CD14-positive monocyte (primary cell): ENCODE data around the gene SS18L1. TPM values are rescaled to one million over a fixed set of nuclear protein-coding genes. Genes with fewer than 3 reads are reported as not detected.

Experiments used
- DNase-seq, 3 donors: peaks; one replicate each; pipeline ENCODE4 v3.0.0-alpha.2; 2011 to 2022
- H2AFZ ChIP-seq: 2 replicates; pipeline ENCODE4 v1.6.0; 2012; ENCODE audit warnings: mild to moderate bottlenecking, low read depth, low read length, inconsistent platforms; ENCODE audit not compliant: insufficient read depth, poor library complexity, severe bottlenecking
- H3K27ac ChIP-seq, 2 donors: 1 replicate in 1 of 2; 2 replicates in 1 of 2; pipeline ENCODE4 v1.5.1; 2012 to 2013; ENCODE audit warnings: low read length in 2 of 2, control low read depth in 1 of 2, inconsistent platforms in 1 of 2, low read depth in 1 of 2, mild to moderate bottlenecking in 1 of 2
- H3K27me3 ChIP-seq, 2 donors: one replicate each; pipeline versions ENCODE4 v1.6.0 to v1.6.1; 2011 to 2013; ENCODE audit warnings: low read length in 2 of 2; ENCODE audit not compliant: control insufficient read depth in 2 of 2, insufficient read depth in 2 of 2
- H3K36me3 ChIP-seq, 2 donors: replicated peaks in 1 of 2; 1 replicate in 1 of 2; 2 replicates in 1 of 2; pipeline versions ENCODE4 v1.5.1 to v1.6.1; 2012 to 2013; ENCODE audit warnings: low read length in 2 of 2, control low read depth in 1 of 2, inconsistent platforms in 1 of 2, mild to moderate bottlenecking in 1 of 2; ENCODE audit not compliant: insufficient read depth in 2 of 2, control insufficient read depth in 1 of 2
- H3K4me1 ChIP-seq, 2 donors: 1 replicate in 1 of 2; 2 replicates in 1 of 2; pipeline versions ENCODE4 v1.5.1 to v1.6.1; 2012 to 2013; ENCODE audit warnings: low read length in 2 of 2, control low read depth in 1 of 2, inconsistent platforms in 1 of 2, mild to moderate bottlenecking in 1 of 2, moderate library complexity in 1 of 2; ENCODE audit not compliant: insufficient read depth in 2 of 2, control insufficient read depth in 1 of 2
- H3K4me2 ChIP-seq: replicated peaks from 2 replicates; pipeline ENCODE3; 2012; ENCODE audit warnings: low read length, moderate library complexity, mild to moderate bottlenecking; ENCODE audit not compliant: poor library complexity, severe bottlenecking; ENCODE audit errors: extremely low read depth
- H3K4me3 ChIP-seq, 3 experiments: fragments of 200-600 bp in 1 of 3; sonication (generic) in 1 of 3; replicated peaks in 1 of 3; 1 replicate in 2 of 3; 2 replicates in 1 of 3; pipeline ENCODE4 v1.5.1; 2011 to 2013; ENCODE audit warnings: low read length in 3 of 3, mild to moderate bottlenecking in 3 of 3, control low read depth in 2 of 3, low read depth in 2 of 3, inconsistent platforms in 1 of 3, moderate library complexity in 1 of 3
- H3K79me2 ChIP-seq: 2 replicates; pipeline ENCODE4 v1.6.0; 2012; ENCODE audit warnings: mild to moderate bottlenecking, control low read depth, inconsistent platforms, low read length, moderate library complexity; ENCODE audit not compliant: insufficient read depth
- H3K9ac ChIP-seq: 2 replicates; pipeline ENCODE4 v1.6.0; 2017; ENCODE audit warnings: low read length, mild to moderate bottlenecking; ENCODE audit not compliant: insufficient read depth, poor library complexity, severe bottlenecking
- H3K9me3 ChIP-seq, 2 donors: replicated peaks in 1 of 2; 1 replicate in 1 of 2; 2 replicates in 1 of 2; pipeline versions ENCODE4 v1.5.1 to v1.6.1; 2012 to 2013; ENCODE audit warnings: low read length in 2 of 2, control low read depth in 1 of 2; ENCODE audit not compliant: control insufficient read depth in 1 of 2, insufficient read depth in 1 of 2
- H4K20me1 ChIP-seq: 2 replicates; pipeline ENCODE4 v1.6.0; 2012; ENCODE audit warnings: mild to moderate bottlenecking, low read length, control low read depth, moderate library complexity; ENCODE audit not compliant: insufficient read depth
- H3K27ac Mint-ChIP-seq, 7 donors: one replicate each; pipeline ENCODE4 v1.8.0; 2020; ENCODE audit warnings: mild to moderate bottlenecking in 7 of 7, mixed read lengths in 7 of 7, moderate library complexity in 6 of 7, inconsistent platforms in 2 of 7
- H3K27me3 Mint-ChIP-seq, 3 donors: one replicate each; pipeline ENCODE4 v1.8.0; 2021 to 2022; ENCODE audit warnings: low read depth in 3 of 3, mild to moderate bottlenecking in 3 of 3, mixed read lengths in 3 of 3, moderate library complexity in 3 of 3, inconsistent platforms in 1 of 3
- H3K36me3 Mint-ChIP-seq, 2 donors: one replicate each; pipeline ENCODE4 v1.8.0; 2020; ENCODE audit warnings: mixed read lengths in 2 of 2, inconsistent platforms in 1 of 2, mild to moderate bottlenecking in 1 of 2
- H3K4me1 Mint-ChIP-seq: one replicate; pipeline ENCODE4 v1.8.0; 2020; ENCODE audit warnings: mild to moderate bottlenecking, mixed read lengths
- H3K4me3 Mint-ChIP-seq, 2 donors: one replicate each; pipeline ENCODE4 v1.8.0; 2020; ENCODE audit warnings: mild to moderate bottlenecking in 2 of 2, mixed read lengths in 2 of 2, moderate library complexity in 1 of 2
- H3K9me3 Mint-ChIP-seq, 7 donors: one replicate each; pipeline ENCODE4 v1.8.0; 2020 to 2022; ENCODE audit warnings: mixed read lengths in 7 of 7, mild to moderate bottlenecking in 6 of 7, moderate library complexity in 6 of 7, inconsistent platforms in 2 of 7
- WGBS: methylation state at CpG from one replicate; pipeline ENCODE4 v1.1.5; 2013; ENCODE audit warnings: missing lambda C conversion rate; ENCODE audit not compliant: insufficient coverage; 5-methylcytosine and 5-hydroxymethylcytosine counted together
- intact Hi-C, 2 donors: fragments of 100-400 bp; cut with micrococcal nuclease; formaldehyde crosslinking; loops; one replicate each; pipeline versions ENCODE4 v1.15.0 to v1.15.1; 2023
- polyA plus RNA-seq, 3 donors: library from polyadenylated mRNA; depleted of rRNA in 1 of 3; unstranded in 2 of 3; stranded (reverse) in 1 of 3; fragments of 300-500 nt in 2 of 3; fragments of >200 nt in 1 of 3; fragmentation: Illumina TruSeq in 2 of 3; gene quantifications; 1 replicate in 2 of 3; 2 replicates in 1 of 3; pipeline ENCODE4 v1.2.3, GENCODE V29; 2012 to 2021
- TF ChIP-seq, protein P1 (sequence below): fragments of 200-600 bp; IDR thresholded peaks from one replicate; pipeline ENCODE4 v1.8.0; 2022; ENCODE audit warnings: antibody characterized with exemption, mild to moderate bottlenecking

SS18L1 gene
- polyA plus RNA-seq, 3 donors = 0.75 to 16.5 (median 1.1) TPM

DNA sequence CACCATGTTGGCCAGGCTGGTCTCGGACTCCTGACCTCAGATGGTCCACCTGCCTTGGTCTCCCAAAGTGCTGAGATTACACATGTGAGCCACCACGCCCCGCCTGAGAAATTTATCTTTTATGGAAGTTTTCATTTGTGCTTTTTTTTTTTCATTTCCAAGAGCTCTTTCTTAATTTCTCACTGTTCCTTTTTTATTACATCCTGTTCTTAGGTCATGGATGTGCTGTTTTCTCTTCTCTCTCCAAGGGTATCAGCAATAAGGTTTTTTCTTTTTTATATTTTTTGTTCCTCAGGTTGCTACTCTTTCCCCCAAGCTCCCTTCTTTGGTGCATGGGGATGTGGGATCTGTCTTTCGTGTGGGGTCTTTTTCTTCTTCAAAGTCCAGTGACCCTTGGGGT lies 42.5 kb upstream of the SS18L1 start:
- Mint-ChIP-seq H3K27me3 (peaks cover 5 to 7% (median 7%) of the 10 kb centered on the region in 3 donors), H3K36me3 (no peaks in the 10 kb centered on the region), H3K27ac (no peak overlapping the region), H3K4me3 (no peak overlapping the region), H3K4me1 (peaks cover 3% of the 10 kb centered on the region), H3K9me3 (peaks cover 44 to 77% (median 67%) of the 10 kb centered on the region in 7 donors)
- Histone ChIP-seq H2AFZ (no peak overlapping the region), H3K4me3 (no peak overlapping the region), H3K36me3 (no peaks in the 10 kb centered on the region), H3K4me2 (no peak overlapping the region), H3K27me3 (no peaks in the 10 kb centered on the region), H3K79me2 (no peaks in the 10 kb centered on the region), H3K4me1 (no peaks in the 10 kb centered on the region), H3K27ac (no peak overlapping the region), H4K20me1 (no peaks in the 10 kb centered on the region), H3K9ac (no peak overlapping the region), H3K9me3 (peaks cover 55 to 67% of the 10 kb centered on the region in 2 donors)
- intact Hi-C loops = no loop called here
- TF ChIP-seq, protein P1, sequence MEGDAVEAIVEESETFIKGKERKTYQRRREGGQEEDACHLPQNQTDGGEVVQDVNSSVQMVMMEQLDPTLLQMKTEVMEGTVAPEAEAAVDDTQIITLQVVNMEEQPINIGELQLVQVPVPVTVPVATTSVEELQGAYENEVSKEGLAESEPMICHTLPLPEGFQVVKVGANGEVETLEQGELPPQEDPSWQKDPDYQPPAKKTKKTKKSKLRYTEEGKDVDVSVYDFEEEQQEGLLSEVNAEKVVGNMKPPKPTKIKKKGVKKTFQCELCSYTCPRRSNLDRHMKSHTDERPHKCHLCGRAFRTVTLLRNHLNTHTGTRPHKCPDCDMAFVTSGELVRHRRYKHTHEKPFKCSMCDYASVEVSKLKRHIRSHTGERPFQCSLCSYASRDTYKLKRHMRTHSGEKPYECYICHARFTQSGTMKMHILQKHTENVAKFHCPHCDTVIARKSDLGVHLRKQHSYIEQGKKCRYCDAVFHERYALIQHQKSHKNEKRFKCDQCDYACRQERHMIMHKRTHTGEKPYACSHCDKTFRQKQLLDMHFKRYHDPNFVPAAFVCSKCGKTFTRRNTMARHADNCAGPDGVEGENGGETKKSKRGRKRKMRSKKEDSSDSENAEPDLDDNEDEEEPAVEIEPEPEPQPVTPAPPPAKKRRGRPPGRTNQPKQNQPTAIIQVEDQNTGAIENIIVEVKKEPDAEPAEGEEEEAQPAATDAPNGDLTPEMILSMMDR = no peak
- DNase-seq = no peak
- WGBS = 100% methylated on average over 2 of the region's 4 CpGs

DNA sequence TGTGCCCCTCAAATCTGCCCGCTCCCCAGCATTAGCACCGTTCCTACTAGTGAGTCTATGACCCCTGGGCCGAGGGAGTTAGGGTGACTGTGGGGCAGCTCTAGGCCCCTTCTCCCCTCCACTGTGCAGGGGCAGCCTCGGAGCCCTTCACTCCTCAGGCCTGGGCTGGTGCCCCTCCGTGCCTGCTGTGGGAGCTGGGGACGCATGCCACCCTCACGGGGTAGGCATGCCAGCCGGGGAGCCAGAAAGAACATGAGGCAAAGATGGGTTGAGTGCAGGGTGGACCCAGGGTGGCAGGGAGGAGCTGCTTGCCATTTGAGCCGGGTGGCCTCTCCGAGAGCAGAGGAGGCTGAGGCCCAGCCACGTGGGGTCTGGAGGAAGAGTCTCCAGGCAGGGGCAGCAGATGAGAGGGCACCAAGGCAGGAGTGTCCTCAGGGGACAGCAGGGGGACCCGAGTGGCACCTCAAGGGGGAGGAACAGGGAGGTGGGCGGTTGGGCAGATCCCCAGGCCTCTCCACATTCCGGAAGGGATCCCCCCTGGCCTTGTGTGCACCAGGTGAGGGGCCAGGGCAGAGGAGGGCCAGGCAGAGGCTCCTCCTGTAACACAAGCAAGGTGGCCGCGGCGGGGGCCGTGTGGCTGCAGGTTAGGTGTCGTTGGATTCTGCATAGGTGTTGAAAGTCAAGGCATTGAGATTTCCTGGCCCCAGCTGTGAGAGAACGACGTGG lies 39.9 kb upstream of the SS18L1 start:
- Mint-ChIP-seq H3K27me3 (peaks cover 4 to 7% (median 5%) of the 10 kb centered on the region in 3 donors), H3K27ac (no peak overlapping the region), H3K4me3 (no peak overlapping the region), H3K4me1 (peaks cover 3% of the 10 kb centered on the region), H3K36me3 (no peaks in the 10 kb centered on the region), H3K9me3 (peaks cover 64 to 96% (median 88%) of the 10 kb centered on the region in 7 donors)
- no peak for DNase-seq
- Histone ChIP-seq H4K20me1 (no peaks in the 10 kb centered on the region), H3K9me3 (peaks cover 81 to 93% of the 10 kb centered on the region in 2 donors), H2AFZ (no peak overlapping the region), H3K9ac (no peak overlapping the region), H3K36me3 (no peaks in the 10 kb centered on the region), H3K4me2 (no peak overlapping the region), H3K79me2 (no peaks in the 10 kb centered on the region), H3K27me3 (no peaks in the 10 kb centered on the region), H3K27ac (no peak overlapping the region), H3K4me1 (no peaks in the 10 kb centered on the region), H3K4me3 (no peak overlapping the region)
- intact Hi-C loops = no loop called here
- TF ChIP-seq, protein P1 = no peak
- WGBS = 91% methylated on average over 16 of the region's 21 CpGs
